HepG2 (cell line): ENCODE data around the gene PPP2R5E. TPM values are rescaled to one million over a fixed set of nuclear protein-coding genes. Genes with fewer than 3 reads are reported as not detected.

ENCODE experiments used
- ATAC-seq: fragments of 200-7000 bp; cut with Tn5 transposase; 3 replicates; pipeline ENCODE4 v1.9.1; 2020; ENCODE audit warnings: mild to moderate bottlenecking, moderate library complexity
- BruUV-seq: library from RNA; stranded (reverse); fragments of 400-500 nt; replicated peaks from 2 replicates; lab custom pipeline; 2021; lab: Mats Ljungman, UMichigan
- CTCF ChIA-PET: fragments of 300-600 bp; formaldehyde crosslinking; extraction: SDS; loops from one replicate; lab custom pipeline; 2021; ENCODE audit warnings: low total read pairs, inconsistent platforms, low intra/inter-chr PET ratio; lab: Yijun Ruan, JAX
- POLR2A ChIA-PET: fragments of 350-600 bp; sonication (Branson Sonifier 250); formaldehyde crosslinking; loops from one replicate; lab custom pipeline; 2020; ENCODE audit warnings: antibody characterized with exemption, inconsistent platforms; lab: Yijun Ruan, JAX
- DNase-seq: peaks from one replicate; pipeline ENCODE4 v3.0.0-alpha.2; 2015; ENCODE audit warnings: low spot score
- FAIRE-seq: peaks from 3 replicates; lab custom pipeline; 2011; peaks lifted over from hg19 to GRCh38; lab: Jason Lieb, UNC
- H2AFZ ChIP-seq: one replicate; pipeline ENCODE4 v1.6.1; 2011; ENCODE audit warnings: low read length, inconsistent platforms
- H3K27ac ChIP-seq: fragments of 300-600 bp; 3 replicates; pipeline ENCODE4 v1.8.0; 2011; ENCODE audit warnings: mixed run types, mild to moderate bottlenecking, mixed read lengths, low read length, inconsistent platforms; ENCODE audit not compliant: insufficient read depth; ENCODE audit errors: extremely low read length
- H3K27me3 ChIP-seq, 2 experiments: fragments of 200-600 bp in 1 of 2; 2 replicates in 1 of 2; 3 replicates in 1 of 2; pipeline versions ENCODE4 v1.6.0 to v1.8.0; 2011; ENCODE audit warnings: low read length in 2 of 2, mild to moderate bottlenecking in 2 of 2, moderate library complexity in 2 of 2, inconsistent platforms in 1 of 2; ENCODE audit not compliant: insufficient read depth in 2 of 2, control insufficient read depth in 1 of 2
- H3K36me3 ChIP-seq, 2 experiments: fragments of 200-600 bp in 1 of 2; replicated peaks in 1 of 2; 2 replicates in 1 of 2; 3 replicates in 1 of 2; pipeline versions ENCODE4 v1.5.1 to v1.8.0; 2011; ENCODE audit warnings: low read length in 2 of 2, inconsistent platforms in 1 of 2; ENCODE audit not compliant: insufficient read depth in 2 of 2, control insufficient read depth in 1 of 2
- H3K4me1 ChIP-seq: 2 replicates; pipeline ENCODE4 v1.5.1; 2012; ENCODE audit warnings: low read length, inconsistent platforms; ENCODE audit not compliant: insufficient read depth
- H3K4me2 ChIP-seq: 2 replicates; pipeline ENCODE4 v1.6.0; 2011; ENCODE audit warnings: low read depth, low read length, inconsistent platforms
- H3K4me3 ChIP-seq, 3 experiments: fragments of 200-600 bp in 1 of 3; sonication (generic), shearing (Covaris generic) in 1 of 3; replicated peaks in 1 of 3; 2 replicates each; pipeline ENCODE4 v1.5.1; 2011 to 2016; ENCODE audit warnings: low read length in 3 of 3, inconsistent platforms in 2 of 3, low read depth in 2 of 3, mild to moderate bottlenecking in 2 of 3, control low read depth in 1 of 3, mixed read lengths in 1 of 3; ENCODE audit not compliant: insufficient read depth in 1 of 3
- H3K79me2 ChIP-seq: one replicate; pipeline ENCODE4 v1.6.1; 2011; ENCODE audit warnings: low read length, inconsistent platforms; ENCODE audit not compliant: insufficient read depth
- H3K9ac ChIP-seq: 2 replicates; pipeline ENCODE4 v1.6.0; 2011; ENCODE audit warnings: mild to moderate bottlenecking, low read depth, low read length, inconsistent platforms; ENCODE audit not compliant: insufficient read depth
- H3K9me3 ChIP-seq: 2 replicates; pipeline ENCODE4 v1.5.1; 2012; ENCODE audit warnings: mild to moderate bottlenecking, low read length
- H4K20me1 ChIP-seq: 2 replicates; pipeline ENCODE4 v1.6.0; 2011; ENCODE audit warnings: inconsistent platforms, mild to moderate bottlenecking, low read length, moderate library complexity; ENCODE audit not compliant: insufficient read depth
- EED ChIP-seq: sonication (generic); formaldehyde crosslinking; IDR thresholded peaks from 2 replicates; pipeline ENCODE4 v1.5.0; 2020; ENCODE audit warnings: mild to moderate bottlenecking, missing genetic modification reagents
- HNF4A ChIP-seq: sonication (generic); formaldehyde crosslinking; IDR thresholded peaks from 2 replicates; pipeline ENCODE4 v1.4.0; 2020; ENCODE audit warnings: missing genetic modification reagents
- MAFF ChIP-seq: IDR thresholded peaks from 2 replicates; pipeline ENCODE4 v1.6.1; 2011; ENCODE audit warnings: low read depth, low read length, improper control_type of control experiment
- MAFK ChIP-seq, 2 experiments: IDR thresholded peaks in 1 of 2; conservative IDR thresholded peaks in 1 of 2; 2 replicates each; pipeline ENCODE4 v1.6.1; 2011; ENCODE audit warnings: improper control_type of control experiment in 2 of 2, low read length in 2 of 2
- MBNL3 ChIP-seq: fragments of 250-450 bp; sonication (Bioruptor Pico); conservative IDR thresholded peaks from 2 replicates; pipeline ENCODE4 v1.8.0; 2022; ENCODE audit warnings: mild to moderate bottlenecking, inconsistent platforms
- SMAD1 ChIP-seq: sonication (generic); formaldehyde crosslinking; IDR thresholded peaks from 2 replicates; pipeline ENCODE4 v1.4.0; 2020; ENCODE audit warnings: missing genetic modification reagents, low read depth, mild to moderate bottlenecking, borderline replicate concordance
- ZNF367 ChIP-seq: sonication (generic); formaldehyde crosslinking; IDR thresholded peaks from 2 replicates; pipeline ENCODE4 v1.4.0; 2020; ENCODE audit warnings: missing genetic modification reagents, borderline replicate concordance
- WGBS: methylation state at CpG from one replicate; pipeline ENCODE4 v1.1.6; 2017; ENCODE audit warnings: low lambda C conversion rate; 5-methylcytosine and 5-hydroxymethylcytosine counted together
- in situ Hi-C: cut with HindIII; loops from 2 replicates; pipeline ENCODE4 v1.10.0; 2017; ENCODE audit warnings: low pct_unique_long_range_greater_than_20kb; ENCODE audit not compliant: extremely low pct_ligation_motif_present
- intact Hi-C: fragments of 100-400 bp; cut with micrococcal nuclease; formaldehyde crosslinking; loops from one replicate; pipeline ENCODE4 v1.10.0; 2022; ENCODE audit not compliant: unreplicated experiment
- polyA plus RNA-seq, 8 experiments: library from polyadenylated mRNA; depleted of rRNA in 3 of 8; stranded (reverse) in 7 of 8; unstranded in 1 of 8; fragments of >200 nt; fragmentation: Illumina TruSeq in 4 of 8; extraction: Trizol in 4 of 8; gene quantifications; 2 replicates each; pipeline versions ENCODE4 v1.2.1 to v1.2.3, GENCODE V29; 2011 to 2016; ENCODE audit warnings: low read depth in 4 of 8, missing spikeins in 1 of 8, mixed read lengths in 1 of 8; ENCODE audit not compliant: insufficient read depth in 1 of 8
- total RNA-seq, 5 experiments: library from RNA; depleted of rRNA; stranded (reverse); fragments of >200 nt; fragmentation: Illumina TruSeq; extraction: Trizol; gene quantifications; 2 replicates each; pipeline ENCODE4 v1.2.3, GENCODE V29; 2016; ENCODE audit warnings: low read depth in 1 of 5
- TF ChIP-seq, protein P1 (sequence below): sonication (generic); formaldehyde crosslinking; IDR thresholded peaks from 2 replicates; pipeline ENCODE4 v1.9.0; 2021; ENCODE audit warnings: missing genetic modification reagents, mild to moderate bottlenecking, borderline replicate concordance

The PPP2R5E gene
- total and polyA plus RNA-seq, 2 of the 13 experiments (the other 11 are each of a cell fraction or from before 2014, with no cell fraction given): 8.9 to 11.0 TPM

DNA sequence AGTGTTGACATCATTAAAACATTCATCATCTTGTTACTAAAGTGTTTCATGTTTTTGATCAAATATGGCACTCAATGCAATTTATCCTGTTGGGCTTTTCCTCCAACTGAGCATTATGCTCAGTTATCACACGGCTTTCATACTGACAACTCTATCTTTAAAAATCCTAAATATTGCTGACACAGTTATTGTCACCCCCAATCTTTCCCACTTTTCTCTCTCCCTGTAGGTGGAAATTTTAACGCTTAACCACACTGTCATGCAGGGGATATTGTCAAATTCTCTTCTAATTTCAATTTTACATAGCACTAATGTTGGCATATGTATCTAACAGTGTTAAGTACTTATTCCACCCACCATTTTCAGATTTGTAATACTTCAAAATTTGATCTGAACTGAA is 164.7 kb downstream of the PPP2R5E start:
- H3K9ac ChIP-seq: no peak overlapping the region
- no peak for TF ChIP-seq ZNF367 (CRISPR knock-in tag)
- TF ChIP-seq MBNL3 (CRISPR knock-in tag): no peak
- no peak for TF ChIP-seq EED (CRISPR knock-in tag)
- no peak for TF ChIP-seq SMAD1 (CRISPR knock-in tag)
- peak; percentile 67 for TF ChIP-seq MAFF
- TF ChIP-seq HNF4A (CRISPR knock-in tag): no peak
- peak; percentile 58 to 72 for TF ChIP-seq MAFK (conservative IDR thresholded peaks at IDR 0.05 in 1 of 2, IDR thresholded peaks at IDR 0.05 in 1 of 2; ENCODE audit: low read length in 2 of 2)
- TF ChIP-seq, protein P1, sequence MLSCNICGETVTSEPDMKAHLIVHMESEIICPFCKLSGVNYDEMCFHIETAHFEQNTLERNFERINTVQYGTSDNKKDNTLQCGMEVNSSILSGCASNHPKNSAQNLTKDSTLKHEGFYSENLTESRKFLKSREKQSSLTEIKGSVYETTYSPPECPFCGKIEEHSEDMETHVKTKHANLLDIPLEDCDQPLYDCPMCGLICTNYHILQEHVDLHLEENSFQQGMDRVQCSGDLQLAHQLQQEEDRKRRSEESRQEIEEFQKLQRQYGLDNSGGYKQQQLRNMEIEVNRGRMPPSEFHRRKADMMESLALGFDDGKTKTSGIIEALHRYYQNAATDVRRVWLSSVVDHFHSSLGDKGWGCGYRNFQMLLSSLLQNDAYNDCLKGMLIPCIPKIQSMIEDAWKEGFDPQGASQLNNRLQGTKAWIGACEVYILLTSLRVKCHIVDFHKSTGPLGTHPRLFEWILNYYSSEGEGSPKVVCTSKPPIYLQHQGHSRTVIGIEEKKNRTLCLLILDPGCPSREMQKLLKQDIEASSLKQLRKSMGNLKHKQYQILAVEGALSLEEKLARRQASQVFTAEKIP: no peak
- TF ChIP-seq, all 625 proteins: peak for 2
- Histone ChIP-seq H3K27me3 (no peaks in the 10 kb centered on the region), H3K79me2 (no peaks in the 10 kb centered on the region), H3K4me3 (no peak overlapping the region), H4K20me1 (no peaks in the 10 kb centered on the region), H2AFZ (no peak overlapping the region), H3K4me1 (no peaks in the 10 kb centered on the region), H3K4me2 (no peak overlapping the region), H3K9me3 (no peaks in the 10 kb centered on the region), H3K36me3 (peaks cover 10 to 23% of the 10 kb centered on the region in 2 experiments; a peak in 4 of 5 replicates), H3K27ac (no peak overlapping the region)
- intact Hi-C loops (no loop called here), in situ Hi-C loops (loop anchor here (25.0 kb wide), 1 partner anchor 384 kb away; no protein-coding TSS in a partner anchor)
- ATAC-seq: no peak
- CTCF ChIA-PET: no interaction called here
- no TSS peak for BruUV-seq
- POLR2A ChIA-PET: no interaction called here
- no peak for DNase-seq
- FAIRE-seq: no peak
- 100% methylated on average over 2 of the region's 2 CpGs for WGBS
